Natural killer cell (primary cell): ENCODE results near the gene TTBK1. TPM values are rescaled to one million over a fixed set of nuclear protein-coding genes. Genes with fewer than 3 reads are reported as not detected.
A peak's percentile ranks its signal among the peaks of the same experiment; 100 is the strongest.

Source experiments
- ATAC-seq, 3 donors: fragments of 150-1000 bp in 2 of 3; fragments of 200-7000 bp in 1 of 3; cut with Tn5 transposase; 1 replicate in 1 of 3; 2 replicates in 2 of 3; pipeline ENCODE4 v1.10.0; 2021; ENCODE audit warnings: mild to moderate bottlenecking in 2 of 3, moderate library complexity in 2 of 3
- DNase-seq, 2 donors: peaks; one replicate each; pipeline versions ENCODE4 v3.0.0 to v3.0.0-alpha.2; 2013 to 2021; ENCODE audit warnings: mixed read lengths in 1 of 2
- H3K27ac ChIP-seq: one replicate; pipeline ENCODE4 v1.5.1; 2013; ENCODE audit warnings: mild to moderate bottlenecking, low read length
- H3K27me3 ChIP-seq: one replicate; pipeline ENCODE4 v1.6.1; 2013; ENCODE audit warnings: low read length; ENCODE audit not compliant: control insufficient read depth, insufficient read depth
- H3K36me3 ChIP-seq: one replicate; pipeline ENCODE4 v1.6.1; 2013; ENCODE audit warnings: low read length; ENCODE audit not compliant: control insufficient read depth, insufficient read depth
- H3K4me1 ChIP-seq: one replicate; pipeline ENCODE4 v1.6.1; 2013; ENCODE audit warnings: low read length; ENCODE audit not compliant: control insufficient read depth, insufficient read depth
- H3K4me3 ChIP-seq: one replicate; pipeline ENCODE4 v1.5.1; 2013; ENCODE audit warnings: low read length
- H3K9me3 ChIP-seq: one replicate; pipeline ENCODE4 v1.6.1; 2013; ENCODE audit warnings: low read length; ENCODE audit not compliant: control insufficient read depth, insufficient read depth
- H3K27ac Mint-ChIP-seq, 2 donors: one replicate each; pipeline ENCODE4 v1.8.0; 2022; ENCODE audit warnings: mild to moderate bottlenecking in 2 of 2, mixed read lengths in 2 of 2, moderate library complexity in 1 of 2
- H3K27me3 Mint-ChIP-seq, 2 donors: one replicate each; pipeline ENCODE4 v1.8.0; 2022; ENCODE audit warnings: low read depth in 2 of 2, mixed read lengths in 2 of 2
- H3K36me3 Mint-ChIP-seq: one replicate; pipeline ENCODE4 v1.8.0; 2022; ENCODE audit warnings: mixed read lengths
- H3K4me1 Mint-ChIP-seq, 2 donors: one replicate each; pipeline ENCODE4 v1.8.0; 2022; ENCODE audit warnings: mixed read lengths in 2 of 2
- H3K4me3 Mint-ChIP-seq: one replicate; pipeline ENCODE4 v1.8.0; 2022; ENCODE audit warnings: mild to moderate bottlenecking, moderate library complexity, mixed read lengths
- H3K9me3 Mint-ChIP-seq, 2 donors: one replicate each; pipeline ENCODE4 v1.8.0; 2022; ENCODE audit warnings: mixed read lengths in 2 of 2
- CTCF ChIP-seq: fragments of 200-600 bp; IDR thresholded peaks from one replicate; pipeline ENCODE4 v1.8.0; 2022; ENCODE audit warnings: antibody characterized with exemption
- WGBS: methylation state at CpG from one replicate; pipeline ENCODE4 v1.1.7; 2013; ENCODE audit warnings: missing lambda C conversion rate; ENCODE audit not compliant: insufficient coverage; 5-methylcytosine and 5-hydroxymethylcytosine counted together
- intact Hi-C: fragments of 100-400 bp; cut with micrococcal nuclease; formaldehyde crosslinking; loops from one replicate; pipeline ENCODE4 v1.14.2; 2022
- total RNA-seq, 4 donors: library from RNA; stranded (reverse); fragments of 120-200 nt in 1 of 4; gene quantifications; one replicate each; pipeline versions ENCODE4 v1.2.3 to v1.2.4, GENCODE V29; 2013 to 2022

TTBK1 gene
- total RNA-seq, 3 donors from 2014 or later (not counting 1 experiment from before 2014, with no cell fraction given): 0.07 TPM; not detected in 2

- Mint-ChIP-seq H3K4me3 (no peak overlapping the region), H3K27ac (no peak overlapping the region), H3K27me3 (peaks cover 0 to 4% of the 10 kb centered on the region in 2 donors), H3K9me3 (no peaks in the 10 kb centered on the region), H3K4me1 (peaks cover 0 to 6% of the 10 kb centered on the region in 2 donors), H3K36me3 (no peaks in the 10 kb centered on the region)
- TF ChIP-seq CTCF: no peak
- Histone ChIP-seq H3K4me1 (no peaks in the 10 kb centered on the region), H3K27me3 (no peaks in the 10 kb centered on the region), H3K9me3 (no peaks in the 10 kb centered on the region), H3K4me3 (no peak overlapping the region), H3K27ac (no peak overlapping the region), H3K36me3 (no peaks in the 10 kb centered on the region)
- no peak for ATAC-seq
- WGBS: 89% methylated on average over 14 of the region's 14 CpGs
- intact Hi-C loops: no loop called here
- DNase-seq: no peak
Measured at GRCh38 chr6:43262000-43262779, 18.9 kb downstream of the TTBK1 start.

GRCh38 chr6:43262780-43263313 lies 19.6 kb downstream of the TTBK1 start:
- Histone ChIP-seq H3K4me1 (no peaks in the 10 kb centered on the region), H3K27me3 (no peaks in the 10 kb centered on the region), H3K36me3 (no peaks in the 10 kb centered on the region), H3K4me3 (no peak overlapping the region), H3K27ac (no peak overlapping the region), H3K9me3 (no peaks in the 10 kb centered on the region)
- intact Hi-C loops: loop anchor here (1.0 kb wide), 2 partner anchors 135 to 243 kb away; no protein-coding TSS in a partner anchor
- Mint-ChIP-seq H3K4me1 (peaks cover 0 to 6% of the 10 kb centered on the region in 2 donors), H3K4me3 (no peak overlapping the region), H3K9me3 (no peaks in the 10 kb centered on the region), H3K27me3 (peaks cover 0 to 11% of the 10 kb centered on the region in 2 donors), H3K27ac (no peak overlapping the region), H3K36me3 (no peaks in the 10 kb centered on the region)
- no peak for DNase-seq
- TF ChIP-seq CTCF: no peak
- no peak for ATAC-seq
- 91% methylated on average over 39 of the region's 39 CpGs for WGBS

GRCh38 chr6:43263314-43264178 lies 20.3 kb downstream of the TTBK1 start:
- intact Hi-C loops: loop anchor here (1.0 kb wide), 2 partner anchors 135 to 243 kb away; no protein-coding TSS in a partner anchor
- Mint-ChIP-seq H3K36me3 (no peaks in the 10 kb centered on the region), H3K27me3 (peaks cover 0 to 11% of the 10 kb centered on the region in 2 donors), H3K4me3 (no peak overlapping the region), H3K27ac (no peak overlapping the region), H3K4me1 (peaks cover 0 to 6% of the 10 kb centered on the region in 2 donors), H3K9me3 (no peaks in the 10 kb centered on the region)
- no peaks in the 10 kb centered on the region for H3K36me3 ChIP-seq
- ATAC-seq: peak; percentile 76 to 99 (median 97)
- WGBS: 51% methylated on average over 12 of the region's 12 CpGs
- DNase-seq: peak; percentile 65 to 86
- TF ChIP-seq CTCF: peak; percentile 65
- H3K4me3 ChIP-seq: no peak overlapping the region
- no peak overlapping the region for H3K27ac ChIP-seq
- H3K4me1 ChIP-seq: no peaks in the 10 kb centered on the region
- no peaks in the 10 kb centered on the region for H3K9me3 ChIP-seq
- H3K27me3 ChIP-seq: peaks cover 3% of the 10 kb centered on the region
